ENCODE data around the gene THSD4. TPM values are rescaled to one million over a fixed set of nuclear protein-coding genes. Genes with fewer than 3 reads are reported as not detected.

THSD4 gene
- polyA plus RNA-seq, 1 donor (not counting 4 experiments of a cell fraction or from before 2014, with no cell fraction given) = 24.5 TPM

DNA sequence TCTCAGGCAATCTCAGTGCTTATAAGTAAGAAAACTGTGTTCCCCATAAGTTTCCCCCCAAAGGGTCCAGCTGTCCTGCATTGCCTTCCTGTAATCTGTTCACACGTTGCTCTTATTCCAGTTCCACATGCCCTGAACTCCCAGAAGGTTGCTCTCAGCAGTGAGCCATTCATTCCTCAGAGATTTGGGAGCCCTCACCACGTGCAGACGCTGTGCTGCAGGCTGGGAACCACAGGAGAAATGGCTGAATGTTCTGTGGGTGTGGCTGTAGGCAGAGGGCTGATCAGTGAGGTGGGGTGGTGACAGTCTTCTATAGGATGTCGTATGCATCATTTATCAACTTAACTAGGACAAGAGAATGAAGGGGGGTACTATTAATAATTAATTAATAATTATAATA lies 3.3 kb upstream of the THSD4 start:
- TF ChIP-seq, protein P1, sequence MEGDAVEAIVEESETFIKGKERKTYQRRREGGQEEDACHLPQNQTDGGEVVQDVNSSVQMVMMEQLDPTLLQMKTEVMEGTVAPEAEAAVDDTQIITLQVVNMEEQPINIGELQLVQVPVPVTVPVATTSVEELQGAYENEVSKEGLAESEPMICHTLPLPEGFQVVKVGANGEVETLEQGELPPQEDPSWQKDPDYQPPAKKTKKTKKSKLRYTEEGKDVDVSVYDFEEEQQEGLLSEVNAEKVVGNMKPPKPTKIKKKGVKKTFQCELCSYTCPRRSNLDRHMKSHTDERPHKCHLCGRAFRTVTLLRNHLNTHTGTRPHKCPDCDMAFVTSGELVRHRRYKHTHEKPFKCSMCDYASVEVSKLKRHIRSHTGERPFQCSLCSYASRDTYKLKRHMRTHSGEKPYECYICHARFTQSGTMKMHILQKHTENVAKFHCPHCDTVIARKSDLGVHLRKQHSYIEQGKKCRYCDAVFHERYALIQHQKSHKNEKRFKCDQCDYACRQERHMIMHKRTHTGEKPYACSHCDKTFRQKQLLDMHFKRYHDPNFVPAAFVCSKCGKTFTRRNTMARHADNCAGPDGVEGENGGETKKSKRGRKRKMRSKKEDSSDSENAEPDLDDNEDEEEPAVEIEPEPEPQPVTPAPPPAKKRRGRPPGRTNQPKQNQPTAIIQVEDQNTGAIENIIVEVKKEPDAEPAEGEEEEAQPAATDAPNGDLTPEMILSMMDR (optimal IDR thresholded peaks at IDR 0.05 in 1 of 3, IDR thresholded peaks at IDR 0.05 in 1 of 3, conservative IDR thresholded peaks at IDR 0.05 in 1 of 3; ENCODE audit: extremely low read depth in 1 of 3, insufficient read depth in 2 of 3, low read length in 3 of 3) = no peak
- Histone ChIP-seq H3K9me3 (ENCODE audit: control insufficient read depth, low read depth, low read length) (no peaks in the 10 kb centered on the region), H3K4me1 (ENCODE audit: control insufficient read depth, extremely low read depth, insufficient read depth, low read length) (peaks cover 27% of the 10 kb centered on the region), H3K27ac (ENCODE audit: control insufficient read depth, insufficient read depth, low read length) (no peak overlapping the region), H3K36me3 (ENCODE audit: control insufficient read depth in 2 of 2, extremely low read depth in 1 of 2, insufficient read depth in 2 of 2, low read length in 2 of 2) (no peaks in the 10 kb centered on the region), H3K4me3 (ENCODE audit: control insufficient read depth in 2 of 3, extremely low read depth in 1 of 3, insufficient read depth in 2 of 3, low read depth in 1 of 3, low read length in 3 of 3) (no peak overlapping the region), H3K79me2 (ENCODE audit: control insufficient read depth, insufficient read depth, low read length) (peaks cover 12% of the 10 kb centered on the region), H2AFZ (ENCODE audit: control insufficient read depth, low read length) (no peak overlapping the region), H3K9me1 (ENCODE audit: control insufficient read depth, extremely low read depth, insufficient read depth, low read length) (no peaks in the 10 kb centered on the region), H3K27me3 (ENCODE audit: control insufficient read depth, extremely low read depth, insufficient read depth, low read length) (no peaks in the 10 kb centered on the region), H3K9ac (ENCODE audit: control insufficient read depth, extremely low read depth, insufficient read depth, low read length) (no peak overlapping the region), H3K4me2 (ENCODE audit: control insufficient read depth, extremely low read depth, insufficient read depth, low read depth, low read length) (no peak overlapping the region), H4K20me1 (ENCODE audit: control insufficient read depth, extremely low read depth, insufficient read depth, low read length) (no peaks in the 10 kb centered on the region)
- dilution Hi-C loops (cut with MboI; ENCODE audit: extremely low pct_ligation_motif_present, low sequenced_read_pairs) = no loop called here
- no peak for DNase-seq (ENCODE audit: low read depth, low spot score)
- FAIRE-seq = peak; percentile 71

DNA sequence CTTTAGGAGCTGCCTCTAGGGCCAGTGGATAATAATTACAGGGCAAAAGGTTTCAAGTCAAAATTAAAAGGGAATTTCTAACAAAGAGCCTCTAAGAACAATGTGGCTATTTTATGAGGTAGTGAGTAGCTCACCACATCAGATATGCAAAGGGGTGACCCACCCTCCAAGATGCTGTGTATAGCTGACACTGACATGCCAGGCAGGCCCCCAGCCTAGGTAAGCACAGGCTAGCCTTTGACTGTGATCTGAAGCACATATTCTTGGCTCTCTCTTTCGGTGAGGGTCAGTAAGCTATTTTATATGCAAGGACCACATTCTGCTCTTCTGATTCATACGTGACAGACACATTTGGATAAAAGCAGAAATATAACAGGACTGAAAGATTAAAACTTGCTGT lies 2.8 kb upstream of the THSD4 start:
- H3K36me3 ChIP-seq (ENCODE audit: control insufficient read depth in 2 of 2, extremely low read depth in 1 of 2, insufficient read depth in 2 of 2, low read length in 2 of 2) = no peaks in the 10 kb centered on the region
- TF ChIP-seq EZH2 (IDR thresholded peaks at IDR 0.05; ENCODE audit: low read length) = no peak
- TF ChIP-seq, protein P1 (optimal IDR thresholded peaks at IDR 0.05 in 1 of 3, IDR thresholded peaks at IDR 0.05 in 1 of 3, conservative IDR thresholded peaks at IDR 0.05 in 1 of 3; ENCODE audit: extremely low read depth in 1 of 3, insufficient read depth in 2 of 3, low read length in 3 of 3) = no peak
- FAIRE-seq (no peak), DNase-seq (ENCODE audit: low read depth, low spot score) (no peak)
- no peaks in the 10 kb centered on the region for H3K9me1 ChIP-seq (ENCODE audit: control insufficient read depth, extremely low read depth, insufficient read depth, low read length)
- no peak overlapping the region for H3K4me2 ChIP-seq (ENCODE audit: control insufficient read depth, extremely low read depth, insufficient read depth, low read depth, low read length)
- no peaks in the 10 kb centered on the region for H3K27me3 ChIP-seq (ENCODE audit: control insufficient read depth, extremely low read depth, insufficient read depth, low read length)
- no peak overlapping the region for H2AFZ ChIP-seq (ENCODE audit: control insufficient read depth, low read length)
- no peaks in the 10 kb centered on the region for H3K9me3 ChIP-seq (ENCODE audit: control insufficient read depth, low read depth, low read length)
- dilution Hi-C loops (cut with MboI; ENCODE audit: extremely low pct_ligation_motif_present, low sequenced_read_pairs) = no loop called here
- H4K20me1 ChIP-seq (ENCODE audit: control insufficient read depth, extremely low read depth, insufficient read depth, low read length) = no peaks in the 10 kb centered on the region
- peaks cover 17% of the 10 kb centered on the region for H3K79me2 ChIP-seq (ENCODE audit: control insufficient read depth, insufficient read depth, low read length)
- H3K4me1 ChIP-seq (ENCODE audit: control insufficient read depth, extremely low read depth, insufficient read depth, low read length) = peaks cover 27% of the 10 kb centered on the region
- no peak overlapping the region for H3K9ac ChIP-seq (ENCODE audit: control insufficient read depth, extremely low read depth, insufficient read depth, low read length)
- no peak overlapping the region for H3K4me3 ChIP-seq (ENCODE audit: control insufficient read depth in 2 of 3, extremely low read depth in 1 of 3, insufficient read depth in 2 of 3, low read depth in 1 of 3, low read length in 3 of 3)
- H3K27ac ChIP-seq (ENCODE audit: control insufficient read depth, insufficient read depth, low read length) = no peak overlapping the region
